Stomach (tissue), 9 donors: ENCODE data around the gene SCN5A. TPM values are rescaled to one million over a fixed set of nuclear protein-coding genes. Genes with fewer than 3 reads are reported as not detected.

Experiments
- DNase-seq, 2 donors: peaks; one replicate each; pipeline versions ENCODE4 v3.0.0 to v3.0.0-alpha.2; 2013 to 2019
- H3K27ac ChIP-seq, 5 donors: fragments of 200-600 bp in 4 of 5; sonication (generic) in 4 of 5; one replicate each; pipeline ENCODE4 v1.5.1; 2013 to 2019; ENCODE audit warnings: mild to moderate bottlenecking in 1 of 5, moderate library complexity in 1 of 5
- H3K27me3 ChIP-seq, 3 donors: fragments of 200-600 bp; sonication (generic); one replicate each; pipeline ENCODE4 v1.5.1; 2017 to 2019; ENCODE audit warnings: mixed run types in 1 of 3
- H3K36me3 ChIP-seq, 4 donors: fragments of 200-600 bp; sonication (generic); 1 replicate in 3 of 4; 2 replicates in 1 of 4; pipeline ENCODE4 v1.5.1; 2016 to 2019
- H3K4me1 ChIP-seq, 4 donors: fragments of 200-600 bp; sonication (generic); one replicate each; pipeline ENCODE4 v1.5.1; 2016 to 2019
- H3K4me3 ChIP-seq, 4 donors: fragments of 200-600 bp; sonication (generic) in 3 of 4; one replicate each; pipeline ENCODE4 v1.5.1; 2016 to 2019; ENCODE audit warnings: mild to moderate bottlenecking in 1 of 4
- H3K9me3 ChIP-seq, 4 donors: fragments of 200-600 bp; sonication (generic); one replicate each; pipeline ENCODE4 v1.5.1; 2016 to 2019
- CTCF ChIP-seq, 7 experiments: fragments of 450-650 bp in 4 of 7; fragments of 200-600 bp in 3 of 7; sonication (generic) in 3 of 7; IDR thresholded peaks; one replicate each; pipeline ENCODE4 v1.5.1; 2016 to 2019; ENCODE audit warnings: antibody characterized with exemption in 7 of 7, control low read depth in 2 of 7, mild to moderate bottlenecking in 1 of 7
- EP300 ChIP-seq: sonication (generic); formaldehyde crosslinking; IDR thresholded peaks from one replicate; pipeline ENCODE4 v1.6.1; 2017; ENCODE audit warnings: antibody characterized with exemption
- POLR2A ChIP-seq, 4 donors: fragments of 450-650 bp; IDR thresholded peaks; one replicate each; pipeline ENCODE4 v1.6.1; 2016; ENCODE audit warnings: antibody characterized with exemption in 4 of 4, control low read depth in 2 of 4, mild to moderate bottlenecking in 1 of 4, moderate library complexity in 1 of 4
- POLR2AphosphoS5 ChIP-seq, 3 donors: sonication (generic); formaldehyde crosslinking; IDR thresholded peaks; one replicate each; pipeline ENCODE4 v1.6.1; 2016; ENCODE audit warnings: antibody characterized with exemption in 3 of 3
- WGBS, 5 donors: extraction: QIAGEN DNeasy Blood & Tissue Kit in 3 of 5; methylation state at CpG; one replicate each; pipeline versions ENCODE4 v1.1.5 to v1.1.7; 2013 to 2018; 5-methylcytosine and 5-hydroxymethylcytosine counted together
- intact Hi-C: fragments of 100-400 bp; cut with DNase I; formaldehyde crosslinking; loops from one replicate; pipeline ENCODE4 v1.15.1; 2023; ENCODE audit warnings: low total_unique reads
- polyA plus RNA-seq, 3 donors: library from polyadenylated mRNA; stranded (reverse); fragments of 200-250 nt; gene quantifications; one replicate each; pipeline ENCODE4 v1.2.3, GENCODE V29; 2013
- total RNA-seq, 5 donors: library from RNA; depleted of rRNA; stranded (reverse); fragments of >200 nt; gene quantifications; one replicate each; pipeline versions ENCODE4 v1.1.0 to v1.2.3, GENCODE V29; 2014 to 2016
- donor health status: healthy with polysubstance abuse.
- donor health status: Bipolar disorder and iron deficiency.
- donor health status: healthy.

The SCN5A gene
- total and polyA plus RNA-seq, 8 donors: 0.05 to 1.1 (median 0.10) TPM; not detected in 4

GRCh38 chr3:38653685-38654537 is 4.4 kb upstream of the SCN5A start:
- 71 to 77% (median 76%) methylated on average over 6 to 7 of the region's 7 CpGs for WGBS, 5 donors

GRCh38 chr3:38652934-38653333 is 3.4 kb upstream of the SCN5A start:
- H3K4me1 ChIP-seq: peaks cover 15 to 28% (median 22%) of the 10 kb centered on the region in 4 donors
- peaks cover 4 to 86% (median 44%) of the 10 kb centered on the region in 3 donors for H3K27me3 ChIP-seq
- TF ChIP-seq POLR2AphosphoS5 (IDR thresholded peaks at IDR 0.05): no peak
- no peak for TF ChIP-seq EP300
- no peak for TF ChIP-seq CTCF (IDR thresholded peaks at IDR 0.05)
- TF ChIP-seq POLR2A (IDR thresholded peaks at IDR 0.05): no peak
- WGBS, 5 donors: 72 to 93% (median 86%) methylated on average over 1 of the region's 1 CpG
- H3K4me3 ChIP-seq: no peak overlapping the region
- H3K9me3 ChIP-seq: no peaks in the 10 kb centered on the region
- DNase-seq: no peak
- H3K36me3 ChIP-seq: no peaks in the 10 kb centered on the region
- intact Hi-C loops: no loop called here
- no peak overlapping the region for H3K27ac ChIP-seq

More at GRCh38 chr3:38653685-38654537, 4.4 kb upstream of the SCN5A start:
- intact Hi-C loops: no loop called here
- no peak overlapping the region for H3K27ac ChIP-seq
- no peak overlapping the region for H3K4me3 ChIP-seq
- peaks cover 11 to 23% (median 18%) of the 10 kb centered on the region in 4 donors for H3K4me1 ChIP-seq
- no peaks in the 10 kb centered on the region for H3K9me3 ChIP-seq
- no peak for TF ChIP-seq POLR2AphosphoS5 (IDR thresholded peaks at IDR 0.05)
- TF ChIP-seq EP300: no peak
- TF ChIP-seq CTCF (IDR thresholded peaks at IDR 0.05): no peak
- DNase-seq: no peak
- no peaks in the 10 kb centered on the region for H3K36me3 ChIP-seq
- H3K27me3 ChIP-seq: peaks cover 4 to 86% (median 44%) of the 10 kb centered on the region in 3 donors

DNA sequence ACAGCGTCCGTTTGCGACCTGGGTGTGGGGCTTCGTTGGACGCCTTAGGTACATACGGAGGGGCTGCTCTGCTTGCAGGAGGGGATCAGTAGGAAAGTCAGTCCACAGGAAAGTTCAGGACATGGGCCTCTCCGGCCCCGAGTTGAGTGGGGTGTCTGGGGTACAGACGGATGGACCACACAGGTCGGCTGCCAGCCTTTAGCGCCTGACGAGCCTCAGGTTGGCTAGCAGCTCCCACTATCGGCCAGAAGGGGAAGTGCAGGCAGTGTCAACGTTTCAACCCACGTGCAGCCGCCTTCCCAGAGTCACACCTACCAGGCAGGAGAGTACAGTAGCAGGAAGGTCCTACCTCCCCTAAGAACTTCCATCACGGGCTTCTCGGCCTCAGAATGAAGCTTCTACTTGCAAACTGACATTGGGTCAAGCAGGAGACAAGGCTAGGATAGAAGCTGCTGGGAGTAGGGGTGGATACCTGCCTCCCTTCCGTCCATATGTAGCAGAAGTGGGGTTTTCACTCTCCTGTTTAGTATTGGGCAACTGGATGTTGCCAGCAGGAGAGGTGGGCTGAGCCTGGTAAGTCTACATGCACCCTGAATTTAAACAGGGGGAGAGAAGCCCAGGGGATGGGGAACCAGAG is 1.8 kb upstream of the SCN5A start:
- peaks cover 15 to 28% (median 22%) of the 10 kb centered on the region in 4 donors for H3K4me1 ChIP-seq
- TF ChIP-seq EP300 (no peak), POLR2A (IDR thresholded peaks at IDR 0.05) (no peak), CTCF (IDR thresholded peaks at IDR 0.05) (peak in 5 of 7 experiments; percentile 71 to 95 (median 92))
- H3K4me3 ChIP-seq: peak overlapping the region in 1 of 4 donors; percentile 12
- peak; percentile 68 to 92 for DNase-seq
- H3K27me3 ChIP-seq: peaks cover 0 to 86% (median 38%) of the 10 kb centered on the region in 3 donors
- no peaks in the 10 kb centered on the region for H3K9me3 ChIP-seq
- H3K27ac ChIP-seq: no peak overlapping the region
- no peaks in the 10 kb centered on the region for H3K36me3 ChIP-seq
- intact Hi-C loops: no loop called here
- WGBS, 5 donors: 10 to 25% (median 12%) methylated on average over 11 to 19 of the region's 19 CpGs

DNA sequence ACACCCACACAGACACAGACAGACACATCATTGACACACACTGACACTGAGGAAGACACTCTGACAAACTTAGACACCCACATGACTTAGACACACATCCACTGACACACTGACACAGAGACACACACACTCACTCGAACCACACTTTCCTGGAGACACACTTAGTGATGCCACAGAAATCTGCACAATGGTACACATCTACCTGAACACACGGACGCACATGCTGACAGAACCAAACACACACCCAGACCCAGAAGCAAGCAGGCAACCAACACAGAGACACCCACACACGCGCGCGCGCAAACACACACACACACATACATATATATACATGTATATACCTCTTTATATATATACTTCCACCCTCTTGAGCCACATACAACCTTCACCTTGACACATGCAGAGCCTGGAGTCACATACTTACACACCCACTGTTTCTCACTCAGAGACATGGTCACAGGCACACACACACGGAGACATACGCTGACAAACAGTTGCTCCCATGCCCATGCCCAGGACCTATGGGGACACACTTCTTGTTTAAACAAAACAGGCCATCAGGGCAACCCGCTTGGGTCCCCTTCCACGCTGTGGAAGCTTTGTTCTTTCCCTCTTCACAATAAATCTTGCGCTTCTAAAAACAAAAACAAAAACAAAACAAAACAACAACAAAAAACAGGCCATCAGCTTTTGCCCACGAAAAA is 913 bp upstream of the SCN5A start:
- TF ChIP-seq POLR2AphosphoS5 (IDR thresholded peaks at IDR 0.05) (no peak), POLR2A (IDR thresholded peaks at IDR 0.05) (peak in 1 of 4 donors; percentile 15)
- Histone ChIP-seq H3K27me3 (peaks cover 0 to 86% (median 32%) of the 10 kb centered on the region in 3 donors), H3K4me1 (peaks cover 15 to 28% (median 22%) of the 10 kb centered on the region in 4 donors), H3K36me3 (no peaks in the 10 kb centered on the region), H3K9me3 (no peaks in the 10 kb centered on the region), H3K4me3 (peak overlapping the region; percentile 52 to 67 (median 56)), H3K27ac (no peak overlapping the region)
- WGBS, 5 donors: 63 to 76% (median 69%) methylated on average over 14 of the region's 14 CpGs
- intact Hi-C loops: no loop called here
- no peak for DNase-seq
